HG02943 (cell line): Measurements from ENCODE around the gene KCNMA1.

ENCODE experiments used
- ATAC-seq: cut with Tn5 transposase; IDR thresholded peaks from one replicate; pipeline ENCODE4 v1.9.1; 2021; ENCODE audit warnings: mild to moderate bottlenecking, low read depth, moderate library complexity; ENCODE audit not compliant: unreplicated experiment

KCNMA1 gene

GRCh38 chr10:77321838-77322237 is 315.8 kb downstream of the KCNMA1 start:
- ATAC-seq, result no peak

DNA sequence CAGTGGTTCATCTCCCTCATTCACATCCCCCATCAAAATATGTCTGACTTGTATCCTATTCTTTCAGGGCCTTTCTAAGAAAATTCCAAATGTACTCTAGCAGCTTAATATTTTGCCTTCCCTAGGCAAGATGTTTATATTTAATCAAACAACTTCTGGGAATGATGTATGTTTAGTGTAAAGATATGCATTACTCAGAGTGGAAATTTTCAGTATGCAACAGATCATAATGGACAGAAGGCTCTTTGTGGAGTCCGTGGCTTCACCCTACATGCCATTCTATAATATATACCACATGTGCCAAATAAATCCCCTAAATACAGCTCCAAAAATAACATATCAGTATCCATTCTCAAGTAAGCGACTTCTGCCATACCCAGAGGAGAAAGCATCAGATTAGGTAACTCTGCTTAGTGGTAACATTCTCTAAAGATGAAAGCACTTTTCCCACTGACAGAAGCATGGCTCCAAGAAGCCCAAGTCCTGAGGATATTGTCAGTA is 316.6 kb downstream of the KCNMA1 start:
- no peak for ATAC-seq

DNA sequence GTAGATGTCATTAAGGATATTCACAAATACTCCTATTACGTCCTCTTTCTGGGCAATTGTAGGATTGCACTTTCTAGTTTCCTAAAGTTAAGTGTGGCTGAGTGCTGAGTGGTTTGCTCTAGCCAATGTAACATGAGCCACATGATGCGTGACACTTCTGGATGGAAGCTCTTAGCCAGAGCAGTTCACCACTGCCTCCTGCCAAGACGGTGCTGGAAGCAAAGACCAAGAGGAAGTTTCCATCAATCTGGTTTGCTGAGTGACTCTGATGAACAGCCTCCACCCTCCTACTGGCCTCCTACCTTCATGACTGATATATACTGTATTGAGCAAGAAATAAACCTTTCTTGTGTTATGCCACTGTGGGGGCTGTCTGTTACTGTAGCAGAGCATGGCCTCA is 318.1 kb downstream of the KCNMA1 start:
- no peak for ATAC-seq

GRCh38 chr10:77318739-77319138 is 318.9 kb downstream of the KCNMA1 start:
- no peak for ATAC-seq

DNA sequence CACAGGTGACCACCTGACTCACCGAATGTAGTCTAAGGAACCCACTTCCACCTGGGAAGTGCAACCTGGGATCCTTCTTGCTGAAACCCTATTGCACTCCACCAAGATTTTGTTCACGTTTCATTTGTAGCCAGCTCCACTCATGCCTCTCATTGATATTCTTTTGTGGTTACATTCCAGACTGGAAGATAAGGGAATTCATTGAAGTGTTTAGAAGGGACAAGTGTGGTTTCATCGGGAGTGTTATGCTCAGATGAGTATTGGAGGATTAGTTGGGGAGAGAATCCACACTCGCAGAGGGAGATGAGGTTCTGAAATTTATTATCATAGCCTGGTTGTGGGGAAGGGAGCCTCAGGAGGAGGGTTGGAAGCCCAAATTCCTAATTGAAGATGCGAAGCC is 320.4 kb downstream of the KCNMA1 start:
- no peak for ATAC-seq

DNA sequence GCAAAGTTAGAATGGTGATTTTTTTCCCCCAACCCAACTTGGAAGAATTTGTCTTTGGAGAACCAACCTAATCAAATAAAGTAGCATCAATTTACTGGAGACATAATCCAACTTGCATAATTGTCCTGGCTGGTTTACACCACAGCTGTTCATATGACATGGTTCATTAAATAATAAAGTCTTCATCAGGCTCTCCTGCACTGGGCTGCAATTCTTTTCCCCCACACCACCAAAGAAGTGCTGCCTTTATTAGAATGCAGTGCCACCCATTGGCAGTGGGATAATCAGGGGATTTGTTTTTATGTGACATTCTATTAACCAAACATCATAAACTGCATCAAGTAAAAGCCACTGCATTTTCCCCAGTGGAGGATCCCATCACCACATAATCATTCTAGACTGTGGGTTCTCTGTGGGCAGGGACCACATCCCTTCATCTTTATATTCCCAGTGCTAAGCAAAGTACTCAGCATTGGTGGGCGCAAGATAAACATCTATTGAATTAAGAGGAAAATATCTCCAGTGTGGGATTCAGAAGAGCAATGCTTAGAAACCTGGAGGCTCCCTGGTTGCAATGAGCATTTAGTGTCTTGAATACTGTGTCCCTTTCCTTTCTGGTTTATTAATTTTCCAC is 322.0 kb downstream of the KCNMA1 start:
- no peak for ATAC-seq

DNA sequence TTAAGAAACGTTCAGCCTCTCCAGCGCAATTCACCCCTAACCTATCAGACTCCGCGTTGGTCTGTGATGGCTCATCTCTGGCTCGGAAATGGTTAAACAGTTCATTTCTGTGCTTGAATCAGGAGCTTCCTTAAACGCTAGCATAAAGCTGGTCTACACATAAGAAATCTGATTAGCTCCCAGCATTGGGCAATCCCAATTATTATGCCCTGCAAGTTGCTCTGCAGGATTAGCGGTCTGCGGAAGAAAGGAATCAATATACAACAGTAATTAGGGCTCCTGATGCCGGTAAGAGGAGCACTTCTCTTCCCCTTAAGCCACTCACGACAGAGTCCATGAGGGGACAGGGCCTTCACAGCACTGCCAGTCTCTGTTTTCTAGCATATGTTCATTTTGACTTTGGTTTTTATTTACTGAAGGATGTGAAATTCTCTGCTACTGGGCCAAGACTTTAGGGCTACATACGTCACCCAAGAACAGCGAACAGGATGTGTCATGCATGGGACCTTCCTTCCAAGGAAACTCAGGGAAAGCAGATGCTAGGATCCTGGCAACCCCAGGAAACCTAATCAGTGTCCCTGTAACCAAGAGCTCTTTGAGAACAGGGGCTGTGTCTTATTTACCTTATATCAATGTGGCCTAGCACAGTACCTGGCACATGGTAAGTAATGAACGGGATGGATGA is 324.4 kb downstream of the KCNMA1 start:
- no peak for ATAC-seq

DNA sequence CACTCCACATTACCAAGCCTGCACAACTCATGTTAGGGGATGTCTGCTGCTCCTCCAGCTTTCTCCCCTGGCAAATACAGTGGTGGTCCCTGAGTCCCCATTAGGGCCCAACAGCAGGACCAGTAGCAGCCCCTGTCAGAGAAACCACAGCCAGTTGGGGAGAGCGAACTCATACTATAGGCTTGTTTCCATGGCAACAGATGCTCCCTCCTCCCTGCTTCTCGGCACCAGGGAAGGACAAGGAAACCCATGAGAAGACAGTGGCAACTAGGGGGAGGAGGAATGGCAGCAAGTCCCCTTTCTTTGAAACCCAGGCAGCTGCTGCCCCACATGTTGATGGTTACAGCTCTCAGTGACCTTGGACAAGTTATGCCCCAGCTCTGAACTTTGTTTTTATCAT is 326.4 kb downstream of the KCNMA1 start:
- ATAC-seq, result no peak

DNA sequence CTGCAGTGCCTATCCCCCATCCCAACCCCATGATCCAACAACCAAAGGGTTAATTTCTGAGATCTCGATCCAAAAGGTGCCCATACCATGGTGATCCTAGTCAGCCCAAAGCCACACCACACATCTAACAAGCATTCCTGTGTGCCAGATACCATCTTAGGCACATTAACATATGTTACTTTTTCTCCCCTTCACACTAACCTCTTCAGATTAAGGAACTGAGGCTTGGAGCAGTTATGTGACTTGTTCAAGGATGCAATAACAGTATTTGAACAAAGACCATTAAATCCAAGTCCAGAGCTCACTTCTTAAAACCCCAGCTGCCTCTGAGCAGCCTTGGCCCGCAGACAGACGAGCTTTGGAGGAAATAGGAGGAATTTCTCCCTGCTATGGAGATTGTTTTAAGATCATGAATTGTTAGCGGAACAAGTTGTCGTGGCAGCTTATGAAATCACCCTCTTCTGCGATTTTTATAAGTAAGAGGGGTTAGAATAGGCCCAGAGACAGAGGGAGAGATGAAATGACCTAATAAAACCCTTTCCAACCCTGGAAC is 327.2 kb downstream of the KCNMA1 start:
- no peak for ATAC-seq

DNA sequence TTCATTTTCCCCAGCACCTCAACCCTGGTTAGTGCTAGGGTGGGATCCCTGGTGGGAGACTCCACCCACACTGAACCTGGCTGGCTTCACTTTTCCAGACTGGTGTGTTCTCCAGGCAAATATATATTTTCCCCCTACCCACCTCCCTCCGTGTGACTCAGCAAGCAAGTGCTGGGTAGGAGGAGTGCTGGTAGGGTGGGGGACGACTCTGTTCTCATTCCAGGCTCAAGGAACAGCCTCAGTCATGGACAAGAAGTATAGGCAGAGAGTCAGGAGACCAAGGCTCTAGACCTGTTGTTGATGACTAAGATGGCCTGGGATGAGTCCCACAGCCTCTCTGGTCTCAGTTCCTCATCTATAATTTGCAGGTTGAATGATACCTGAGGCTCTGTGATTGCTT is 328.1 kb downstream of the KCNMA1 start:
- no peak for ATAC-seq

DNA sequence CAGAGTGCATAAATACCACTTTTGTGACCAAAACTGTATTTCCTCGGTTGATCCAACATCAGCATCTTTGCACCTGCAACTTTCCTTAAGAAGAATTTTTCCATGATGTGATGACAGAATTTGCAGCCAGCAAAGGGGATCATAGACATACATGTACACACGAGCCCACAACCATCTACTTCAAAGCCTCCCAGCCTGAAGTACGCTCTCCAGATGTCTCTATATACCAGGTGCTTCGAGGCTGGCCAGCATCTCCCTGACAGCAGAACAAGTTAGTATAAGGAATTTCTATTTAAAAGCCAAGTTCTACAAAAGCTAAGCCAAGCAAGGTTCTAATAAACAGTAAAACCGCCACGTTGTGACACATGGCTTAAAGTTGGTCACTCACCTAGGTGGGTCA is 328.5 kb downstream of the KCNMA1 start:
- ATAC-seq, result no peak

DNA sequence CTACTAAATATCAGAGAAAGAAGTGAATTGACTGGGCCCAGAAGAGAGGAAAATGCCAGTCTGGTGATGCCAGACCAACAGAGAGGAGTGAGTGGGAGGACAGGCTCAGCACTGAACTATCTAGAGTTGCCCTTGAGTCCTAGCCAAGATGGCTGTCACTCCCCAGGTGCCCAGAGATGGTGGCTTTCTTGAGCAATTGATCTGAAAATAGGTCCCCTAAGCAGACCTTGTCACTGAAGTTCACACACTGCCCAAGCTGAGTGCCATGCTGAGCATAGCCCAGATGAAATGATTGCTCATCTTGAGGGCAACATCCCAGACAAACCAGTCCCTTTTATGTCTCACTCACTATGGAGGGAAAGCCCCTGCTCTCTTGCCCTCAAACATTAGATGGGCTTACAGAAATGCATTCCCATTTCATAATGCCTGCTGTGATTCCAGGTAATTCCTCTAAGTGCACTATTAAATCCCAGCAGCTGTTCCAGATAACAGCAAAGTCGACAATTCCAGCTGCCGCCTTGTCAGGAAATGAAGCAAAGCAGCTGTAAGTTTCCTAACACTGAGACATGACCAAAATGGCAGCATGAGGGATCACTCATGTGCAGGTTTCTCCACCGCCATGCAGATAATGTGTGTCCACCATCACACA is 329.4 kb downstream of the KCNMA1 start:
- ATAC-seq, result no peak

DNA sequence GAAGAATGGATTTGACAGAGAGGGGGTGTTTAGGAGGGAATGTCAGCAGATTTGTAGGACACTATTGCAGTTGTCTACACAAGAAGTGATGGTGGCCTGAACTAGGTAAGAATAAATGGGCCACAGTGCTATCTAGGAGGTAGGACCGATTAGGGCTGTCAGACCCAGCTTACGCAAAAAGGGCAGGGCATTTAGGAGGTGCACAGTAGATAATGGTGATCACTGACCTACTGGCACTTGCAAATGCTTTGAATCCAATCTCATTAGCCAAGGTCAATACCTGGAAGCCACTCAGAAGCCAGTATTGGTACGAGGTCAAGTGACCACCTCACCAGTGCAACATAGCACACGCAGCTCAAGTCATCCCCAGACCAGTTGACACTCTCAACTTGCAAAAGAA is 330.9 kb downstream of the KCNMA1 start:
- ATAC-seq, result no peak

DNA sequence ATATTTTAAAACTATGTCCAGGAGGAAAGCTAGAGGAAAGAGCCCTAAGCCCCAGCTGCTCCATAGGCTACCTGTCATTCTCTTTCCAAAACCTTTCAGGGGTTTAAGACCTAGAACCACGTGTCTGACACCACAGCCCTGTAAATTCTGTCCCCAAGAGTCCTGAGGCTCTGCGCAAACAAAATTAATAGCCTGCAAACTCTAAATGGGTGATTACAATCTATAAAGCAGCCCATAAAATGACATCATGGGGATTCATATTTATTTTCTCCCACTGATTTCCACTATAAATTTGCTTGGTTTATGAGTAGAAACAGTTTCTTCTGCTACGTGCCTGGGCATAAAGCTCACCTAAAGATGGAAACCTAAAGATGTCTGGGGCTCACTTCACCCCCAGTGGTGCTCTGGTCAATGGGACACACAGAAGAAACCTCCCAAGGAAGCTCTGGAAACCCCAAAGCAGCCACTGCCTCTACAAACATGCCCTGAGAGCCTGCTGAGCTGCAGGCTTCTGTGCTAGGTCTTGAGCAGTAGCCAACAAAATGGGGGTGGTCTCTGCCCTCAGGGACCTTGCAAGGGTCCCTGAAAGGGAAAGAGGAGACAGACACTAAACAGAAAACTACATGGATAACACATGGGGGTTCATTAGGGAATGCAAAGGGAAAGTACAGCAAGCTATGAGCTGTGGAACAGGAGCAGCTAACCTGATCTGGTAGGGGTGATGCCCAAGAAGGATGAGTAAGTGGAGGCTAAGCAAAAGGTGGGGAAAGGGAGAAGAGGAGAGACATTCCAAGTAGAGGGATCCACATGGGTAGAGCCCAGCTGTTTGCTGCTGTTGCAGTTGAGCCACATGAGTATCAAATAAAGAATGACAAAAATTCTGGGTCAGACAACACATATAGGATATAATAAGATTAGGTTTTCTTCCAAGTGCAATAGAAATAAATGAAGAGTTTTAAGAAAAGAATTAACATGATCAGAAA is 331.7 kb downstream of the KCNMA1 start:
- no peak for ATAC-seq

DNA sequence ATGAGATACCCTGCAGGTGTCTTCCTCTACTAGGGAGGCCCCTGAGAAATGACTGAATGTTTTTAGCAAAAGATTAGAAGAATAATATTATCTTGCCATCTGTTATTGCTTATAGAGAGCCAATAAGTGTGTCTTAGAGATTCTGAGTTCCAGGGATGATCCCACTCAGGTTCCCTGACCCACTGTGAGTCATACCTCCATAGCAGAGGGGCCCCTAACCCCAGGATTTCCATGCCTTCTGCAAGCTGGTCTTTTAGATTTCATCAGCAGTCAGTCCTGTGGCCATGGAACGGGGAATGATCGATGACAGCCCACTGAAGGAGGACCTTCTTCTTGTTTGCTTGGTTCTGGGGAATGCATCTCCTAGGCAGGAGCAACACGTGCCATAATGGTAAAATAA is 333.4 kb downstream of the KCNMA1 start:
- no peak for ATAC-seq

DNA sequence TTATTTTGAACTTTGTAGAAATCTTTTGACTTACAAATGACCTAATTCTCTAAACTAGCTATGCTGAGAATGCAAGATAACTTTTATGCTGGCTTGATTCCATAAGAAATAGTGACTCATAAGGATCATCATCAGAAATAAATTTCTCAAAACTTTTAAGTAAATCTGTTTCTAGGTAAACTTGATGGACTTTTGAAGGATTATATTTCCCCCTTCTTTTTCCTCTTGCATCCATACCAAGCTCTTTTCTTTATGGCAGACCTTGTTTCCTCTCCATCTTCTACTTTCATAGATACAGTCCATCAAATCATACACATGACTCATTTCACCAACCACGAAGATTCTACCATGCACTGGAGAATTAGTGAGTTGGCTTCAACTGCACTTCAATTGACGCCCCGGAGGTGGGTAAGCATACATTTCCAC is 336.3 kb downstream of the KCNMA1 start:
- ATAC-seq, result no peak

DNA sequence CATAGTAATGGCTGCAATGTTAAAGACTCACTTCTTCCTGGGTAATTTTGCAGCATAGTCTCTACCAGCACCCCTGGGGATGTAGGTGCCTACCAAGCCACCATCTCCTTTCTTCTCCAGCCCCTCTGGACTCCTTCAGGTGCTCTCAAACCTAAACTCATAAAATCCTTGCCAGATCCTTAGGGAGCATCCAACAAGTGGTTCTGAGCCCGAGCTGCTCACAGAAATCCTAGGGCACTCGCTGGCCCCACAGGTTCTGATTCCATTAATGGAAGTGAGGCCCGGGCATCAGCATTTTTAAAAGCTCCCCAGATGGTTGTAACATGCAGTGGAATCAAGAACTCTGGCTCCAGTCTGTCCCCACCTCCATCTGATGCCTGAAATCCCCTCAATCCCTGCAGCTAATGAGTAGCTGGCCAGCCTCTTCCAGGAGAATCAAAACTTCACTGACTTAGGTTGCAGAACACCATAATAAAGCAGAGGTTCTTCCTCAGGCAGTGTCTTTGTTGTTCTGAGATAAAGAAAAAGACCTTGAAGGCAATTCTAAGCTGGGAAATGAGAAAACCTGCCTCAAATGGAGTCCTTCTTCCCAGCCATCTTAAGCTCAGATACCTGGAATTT is 336.8 kb downstream of the KCNMA1 start:
- no peak for ATAC-seq

DNA sequence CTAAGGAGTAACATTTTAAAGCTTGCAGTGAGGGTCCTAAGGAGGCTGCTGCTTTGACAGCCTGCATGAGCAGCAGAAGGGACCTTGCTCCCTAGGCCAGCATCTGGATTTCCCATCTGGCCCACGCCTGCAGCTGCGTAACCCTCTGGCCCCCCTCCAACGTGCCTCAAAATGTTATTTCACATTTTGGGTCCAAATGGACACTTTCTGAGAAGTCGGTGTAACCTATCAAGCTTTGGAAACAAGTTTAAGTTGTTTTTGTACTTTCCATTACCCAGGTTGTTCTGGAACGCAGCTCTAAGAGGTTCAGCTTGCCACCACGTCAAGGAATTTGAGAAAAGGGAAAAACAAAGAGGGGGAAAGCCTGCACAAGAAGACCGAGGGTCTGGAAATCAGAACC is 338.3 kb downstream of the KCNMA1 start:
- no peak for ATAC-seq

DNA sequence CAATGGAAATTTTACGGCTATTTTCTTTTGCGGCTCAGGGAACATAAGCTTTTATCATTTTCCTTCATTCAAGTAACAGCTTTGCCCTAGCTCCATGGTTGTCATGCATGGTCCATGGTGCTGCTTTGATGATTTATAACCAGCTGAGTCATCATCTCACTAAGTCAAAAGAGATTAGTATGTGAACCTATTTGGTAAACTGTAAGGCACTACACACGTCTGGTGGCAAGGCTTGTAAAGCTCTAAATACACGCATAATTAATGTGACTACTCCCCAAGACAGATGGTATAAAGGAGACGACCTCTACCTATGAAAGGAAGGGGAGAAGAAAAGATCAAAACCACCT is 340.2 kb downstream of the KCNMA1 start:
- ATAC-seq, result no peak
